ENCODE measurements around the gene ARHGEF19.
"Not testable (repeated sequence)": the region's sequence is repeated elsewhere in the genome, so short reads cannot be mapped to it uniquely, and the experiment has no call there.

ARHGEF19 gene

DNA sequence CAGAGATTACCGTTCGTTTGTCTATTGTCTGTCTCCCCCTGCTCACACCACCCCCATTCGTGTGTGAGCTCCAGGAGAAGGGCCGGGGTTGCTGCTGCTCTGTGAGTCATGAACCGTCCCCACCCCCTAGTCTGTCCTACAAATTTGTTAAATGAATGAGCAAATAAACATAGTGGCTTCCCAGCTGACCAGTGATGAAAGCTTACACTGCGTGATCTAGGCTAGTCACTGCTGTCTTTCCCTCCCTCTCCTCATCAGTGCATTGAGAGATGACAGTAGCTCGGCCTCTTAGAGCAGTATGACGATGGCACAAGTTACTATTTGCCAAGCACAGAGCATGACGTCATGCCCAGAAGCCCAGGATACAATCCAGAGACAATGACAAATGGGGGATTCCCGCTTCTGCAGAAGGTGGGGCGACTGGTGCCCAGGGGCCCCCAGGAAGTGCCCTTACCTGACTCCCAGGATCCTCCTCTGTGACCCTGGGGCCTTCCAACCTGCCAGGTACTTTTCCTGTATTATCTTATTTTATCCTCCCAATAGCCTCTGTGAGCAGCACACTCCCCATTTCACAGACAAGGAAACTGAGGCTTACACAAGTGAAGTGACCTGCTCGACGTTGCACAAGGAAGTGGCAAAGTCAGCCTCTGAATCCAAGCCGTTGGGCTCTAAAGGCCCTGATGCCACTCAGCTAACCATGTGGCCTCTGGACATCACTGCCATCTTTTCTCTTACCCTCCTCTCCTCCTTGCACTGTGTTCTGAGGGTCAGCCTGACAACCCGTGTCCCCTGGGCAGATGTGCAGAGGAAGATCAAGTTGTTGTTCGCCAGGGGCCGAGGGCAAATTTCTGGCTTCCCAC, 48.0 kb downstream of the ARHGEF19 start:
- peak; percentile 85 for DNase-seq (ENCODE audit: low read depth)

DNA sequence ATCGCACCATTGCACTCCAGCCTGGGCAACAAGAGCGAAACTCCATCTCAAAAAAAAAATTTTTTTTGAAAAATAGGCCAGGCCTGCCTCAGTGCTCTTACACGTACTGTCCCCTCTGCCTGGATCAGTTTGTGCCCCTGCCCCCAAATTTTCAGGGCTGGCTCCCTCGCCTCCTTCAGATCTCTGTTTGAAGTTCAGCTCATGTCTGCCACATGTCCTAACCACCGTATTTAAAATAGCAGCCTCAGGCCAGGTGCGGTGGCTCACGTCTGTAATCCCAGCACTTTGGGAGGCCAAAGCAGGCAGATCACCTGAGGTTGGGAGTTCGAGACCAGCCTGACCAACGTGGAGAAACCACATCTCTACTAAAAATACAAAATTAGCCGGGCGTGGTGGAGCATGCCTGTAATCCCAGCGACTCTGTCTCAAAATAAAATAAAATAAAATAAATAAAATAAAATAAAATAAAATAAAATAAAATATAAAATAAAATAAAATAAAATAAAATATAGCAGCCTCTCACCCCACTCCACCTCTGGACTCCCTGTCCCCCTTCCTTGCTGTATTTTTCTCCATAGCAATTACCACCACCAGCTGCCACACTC, 48.7 kb downstream of the ARHGEF19 start:
- DNase-seq (ENCODE audit: low read depth), result not testable (repeated sequence)

- no peak for DNase-seq (ENCODE audit: low read depth)
Observed at GRCh38 chr1:16162163-16162822, 50.2 kb downstream of the ARHGEF19 start.

- no peak for DNase-seq (ENCODE audit: low read depth)
Observed at GRCh38 chr1:16161717-16162116, 50.7 kb downstream of the ARHGEF19 start.

GRCh38 chr1:16158993-16159831, 53.2 kb downstream of the ARHGEF19 start:
- DNase-seq (ENCODE audit: low read depth), result no peak

- DNase-seq (ENCODE audit: low read depth), result no peak
Observed at GRCh38 chr1:16158025-16158424, 54.4 kb downstream of the ARHGEF19 start.

- no peak for DNase-seq (ENCODE audit: low read depth)
Observed at GRCh38 chr1:16156848-16157495, 55.5 kb downstream of the ARHGEF19 start.

DNA sequence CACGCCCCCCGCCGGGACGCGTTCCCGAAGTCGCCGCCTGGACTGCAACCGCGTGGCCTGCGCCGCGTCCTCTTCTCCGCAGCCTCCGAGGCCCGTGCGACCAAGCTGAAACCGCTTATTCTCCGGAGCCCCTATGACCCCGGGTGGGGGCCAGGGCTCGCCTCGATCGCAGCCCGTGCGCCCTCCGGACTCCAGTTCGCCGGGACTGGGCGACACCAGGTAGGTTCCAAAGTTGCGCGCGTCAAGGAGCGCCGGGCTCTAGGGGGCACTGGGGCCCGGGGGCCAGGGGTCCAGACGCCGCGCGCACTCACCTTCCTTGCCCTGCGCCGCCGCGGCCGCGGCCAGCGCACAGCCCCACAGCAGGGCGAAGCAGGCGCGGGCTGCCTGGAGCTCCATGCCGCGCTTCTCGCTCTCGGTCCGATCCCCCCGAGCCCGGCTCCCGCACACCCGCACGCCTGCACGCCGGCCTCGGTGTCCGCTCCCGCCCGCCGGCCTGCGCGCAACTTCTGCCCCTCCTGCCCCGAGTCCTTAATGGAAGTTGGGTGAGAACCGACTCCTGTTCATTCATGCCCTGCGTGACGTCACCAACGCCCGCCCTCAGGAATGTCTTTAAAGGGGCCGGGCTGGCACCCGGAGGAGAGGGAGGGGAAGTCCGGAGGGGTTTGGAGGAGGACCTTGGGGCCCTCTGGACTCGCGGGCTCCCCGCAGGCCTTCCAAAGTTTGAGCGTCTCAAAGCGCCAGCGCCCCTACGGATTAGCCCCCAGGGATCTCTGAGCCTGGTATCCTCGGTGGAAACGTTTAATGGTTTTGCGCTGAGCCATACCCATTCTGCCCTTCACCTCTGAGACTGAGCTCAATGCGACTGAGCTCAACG, 56.7 kb downstream of the ARHGEF19 start, which contains the start of gene EPHA2:
EPHA2 (minus strand) TSS at position 533 of the 874 bp plus-strand sequence; CDS start at position 396, 137 bp downstream.
- DNase-seq (ENCODE audit: low read depth), result peak; percentile 64

GRCh38 chr1:16153999-16154673, 58.3 kb downstream of the ARHGEF19 start:
- no peak for DNase-seq (ENCODE audit: low read depth)

- no peak for DNase-seq (ENCODE audit: low read depth)
Observed at GRCh38 chr1:16153096-16153998, 59.1 kb downstream of the ARHGEF19 start.

DNA sequence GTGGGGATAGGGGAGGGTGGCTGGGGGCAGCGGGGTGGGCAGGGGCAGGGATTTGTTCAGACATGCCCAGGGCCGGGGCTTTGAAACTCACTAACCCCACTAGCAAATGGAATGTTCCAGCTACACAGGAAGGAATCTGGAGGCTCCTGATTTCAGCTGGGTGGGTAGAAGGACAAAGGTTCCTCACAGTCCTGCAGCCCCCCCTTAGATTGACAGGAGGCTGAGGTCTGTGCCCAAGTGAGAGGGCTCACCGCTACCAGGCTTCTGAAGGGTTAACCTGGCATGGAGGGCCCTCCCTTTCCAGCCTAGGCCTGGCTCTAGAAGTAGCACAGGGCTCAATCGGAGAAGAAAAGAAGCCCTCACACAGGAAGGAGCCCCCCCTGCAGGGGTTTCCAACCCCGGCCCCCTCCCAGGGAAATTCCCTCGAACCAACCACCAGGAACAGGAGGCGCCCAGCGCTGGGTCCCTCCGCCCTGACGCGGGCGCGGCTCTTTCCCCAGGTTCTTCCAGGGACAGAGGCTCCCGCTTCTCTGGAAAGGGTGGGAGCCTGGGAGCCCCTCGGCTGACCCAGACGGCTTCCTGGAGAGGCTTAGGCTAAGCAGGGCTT, 59.9 kb downstream of the ARHGEF19 start:
- DNase-seq (ENCODE audit: low read depth), result no peak

GRCh38 chr1:16151995-16152384, 60.5 kb downstream of the ARHGEF19 start:
- no peak for DNase-seq (ENCODE audit: low read depth)

DNA sequence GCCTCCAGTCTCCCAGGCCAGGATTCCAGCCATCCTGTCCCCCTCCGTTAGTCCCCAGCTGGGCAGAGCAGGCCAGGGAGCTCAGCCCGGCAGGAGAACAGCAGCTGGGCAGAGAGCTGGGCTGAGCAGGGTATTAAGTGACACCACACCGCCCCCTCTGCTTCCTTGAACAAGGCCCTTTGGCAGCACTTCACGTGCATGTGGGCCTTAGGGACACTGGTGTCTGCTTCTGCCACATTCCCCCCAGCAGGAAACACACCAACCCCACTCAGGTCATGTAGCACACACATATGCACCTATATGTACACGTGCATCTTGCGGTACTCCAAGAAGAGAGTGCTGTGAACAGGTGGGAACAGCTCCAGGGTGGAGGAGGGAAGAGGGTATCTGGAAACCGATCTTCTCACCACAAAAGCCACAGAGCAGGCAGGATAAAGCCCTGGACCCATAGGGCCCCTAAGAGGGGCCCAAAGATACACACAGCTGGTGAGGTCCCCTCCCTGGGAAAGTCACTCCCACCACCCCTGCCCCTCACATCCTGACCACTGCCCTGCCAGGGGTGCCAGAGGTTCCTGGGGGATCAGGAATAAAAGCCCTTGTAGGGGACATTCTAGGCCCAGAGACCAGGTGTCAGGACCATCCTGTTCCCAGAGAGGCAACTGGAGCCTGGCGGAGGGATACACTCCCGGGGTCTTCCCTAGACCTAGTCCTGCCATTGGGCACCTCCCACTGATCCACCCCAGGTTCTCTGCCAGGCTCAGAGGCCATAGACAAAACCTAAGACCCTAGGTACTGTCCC, 61.1 kb downstream of the ARHGEF19 start:
- DNase-seq (ENCODE audit: low read depth), result no peak

DNA sequence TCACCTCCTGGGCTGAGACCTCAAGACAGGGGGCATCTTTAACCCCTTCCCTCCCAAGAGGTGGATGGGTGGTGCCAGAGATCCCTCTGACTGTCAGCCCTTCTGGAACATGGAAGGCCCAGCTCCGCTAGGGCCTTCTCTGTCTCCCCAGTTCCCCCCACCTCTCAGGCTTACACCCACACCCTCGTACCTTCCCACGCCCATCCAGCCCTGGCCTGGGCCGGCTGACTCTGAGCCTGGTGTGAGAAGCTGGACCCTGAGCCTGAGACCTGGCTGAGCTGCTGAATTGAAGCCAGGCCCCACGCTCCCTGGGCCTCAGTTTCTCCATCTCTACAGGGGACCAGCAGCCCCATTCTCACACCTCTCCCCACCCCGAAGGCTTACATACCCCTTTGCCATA, 61.9 kb downstream of the ARHGEF19 start:
- DNase-seq (ENCODE audit: low read depth), result no peak

DNA sequence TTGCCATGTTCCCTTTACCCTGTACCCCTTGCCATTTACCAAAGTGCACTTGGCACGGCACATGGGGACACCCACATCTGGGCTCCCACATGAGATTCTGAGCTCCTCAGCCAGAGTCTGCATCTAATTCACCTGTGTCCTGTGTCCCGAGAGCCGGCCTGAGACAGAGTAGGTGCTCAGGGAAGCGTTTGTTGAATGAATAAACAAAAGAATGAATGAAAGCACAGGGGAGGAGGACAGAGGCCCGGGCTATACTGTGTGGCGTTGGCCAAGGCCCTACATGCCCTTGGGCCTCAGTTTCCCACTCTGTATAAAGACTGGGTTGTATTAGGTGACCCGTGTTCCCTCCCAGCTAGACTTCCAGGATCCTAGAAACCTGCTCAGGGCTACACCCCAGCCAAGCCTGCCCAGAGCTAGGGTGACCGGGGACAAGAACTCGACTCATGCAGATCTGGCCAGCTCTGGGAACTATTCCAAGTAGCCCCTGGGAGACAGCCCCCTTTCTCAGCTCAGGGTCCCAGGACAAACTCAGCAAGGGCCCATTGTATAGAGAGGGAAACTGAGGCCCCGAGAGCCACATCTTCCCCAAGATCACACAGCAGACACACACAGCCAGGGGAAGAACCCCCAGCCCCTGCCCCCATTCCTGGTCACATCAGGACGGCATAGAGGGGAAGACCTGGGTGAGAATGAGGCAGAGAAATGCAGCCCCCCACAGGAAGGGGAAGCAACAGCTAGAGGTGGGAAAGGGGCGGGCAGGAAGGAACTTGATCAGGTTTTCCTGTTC, 62.6 kb downstream of the ARHGEF19 start:
- no peak for DNase-seq (ENCODE audit: low read depth)

GRCh38 chr1:16149146-16149545, 63.3 kb downstream of the ARHGEF19 start:
- no peak for DNase-seq (ENCODE audit: low read depth)
